ENCODE measurements around the gene SHROOM3.

DNA sequence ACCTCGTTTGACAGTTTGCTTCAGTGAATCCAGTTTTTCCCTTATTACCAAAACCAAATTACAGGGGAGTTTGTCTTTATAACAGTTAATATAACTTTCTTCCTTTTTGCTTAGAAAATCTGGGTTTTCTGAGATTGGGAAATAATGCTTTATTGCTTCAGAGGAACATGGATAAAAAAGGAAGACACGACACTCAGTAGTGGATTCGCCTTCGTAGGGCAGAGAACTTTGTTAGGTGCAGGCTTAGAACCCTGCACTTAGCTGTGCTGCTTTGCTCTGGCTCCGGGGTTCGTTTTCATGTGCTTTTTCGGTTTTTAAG is 274.7 kb downstream of the SHROOM3 start:
- TF ChIP-seq POLR2A (IDR thresholded peaks at IDR 0.05; ENCODE audit: low read length) (no peak), GATA1 (IDR thresholded peaks at IDR 0.05; ENCODE audit: low read depth, low read length) (no peak)

Data from erythroblast (primary cell).